GM23338 (cell line): ENCODE results near the gene RIPK1. TPM values are rescaled to one million over a fixed set of nuclear protein-coding genes. Genes with fewer than 3 reads are reported as not detected.

ENCODE experiments used
- ATAC-seq: fragments of 200-7000 bp; cut with Tn5 transposase; 3 replicates; pipeline ENCODE4 v1.9.1; 2020
- DNase-seq: peaks from one replicate; pipeline ENCODE4 v3.0.0-alpha.2; 2015; ENCODE audit warnings: low spot score
- H2AFZ ChIP-seq: fragments of 200-600 bp; sonication (generic); 2 replicates; pipeline ENCODE4 v1.8.0; 2016; ENCODE audit warnings: antibody characterized with exemption, mild to moderate bottlenecking, moderate library complexity
- H3F3A ChIP-seq: fragments of 200-600 bp; sonication (generic); replicated peaks from 2 replicates; pipeline ENCODE4 v1.8.0; 2017; ENCODE audit warnings: antibody characterized with exemption, mixed run types, low read depth
- H3K27ac ChIP-seq: fragments of 200-600 bp; sonication (generic); 2 replicates; pipeline ENCODE4 v1.6.1; 2016; ENCODE audit warnings: low read depth
- H3K27me3 ChIP-seq: fragments of 200-600 bp; sonication (generic); 2 replicates; pipeline ENCODE4 v1.8.0; 2016; ENCODE audit warnings: mild to moderate bottlenecking, mixed run types, moderate library complexity; ENCODE audit not compliant: insufficient read depth
- H3K36me3 ChIP-seq: fragments of 200-600 bp; sonication (generic); 2 replicates; pipeline ENCODE4 v1.8.0; 2016; ENCODE audit warnings: mild to moderate bottlenecking; ENCODE audit not compliant: insufficient read depth
- H3K4me1 ChIP-seq: fragments of 200-600 bp; sonication (generic); 2 replicates; pipeline ENCODE4 v1.8.0; 2016; ENCODE audit warnings: mild to moderate bottlenecking, moderate library complexity; ENCODE audit not compliant: insufficient read depth
- H3K4me2 ChIP-seq: fragments of 200-600 bp; sonication (generic); 2 replicates; pipeline ENCODE4 v1.7.1; 2017; ENCODE audit warnings: mixed run types
- H3K4me3 ChIP-seq: fragments of 200-600 bp; sonication (generic); 2 replicates; pipeline ENCODE4 v1.6.1; 2016; ENCODE audit warnings: mixed run types
- H3K79me2 ChIP-seq: fragments of 200-600 bp; sonication (generic); replicated peaks from 2 replicates; pipeline ENCODE4 v1.8.0; 2017; ENCODE audit warnings: mild to moderate bottlenecking; ENCODE audit not compliant: insufficient read depth
- H3K9me2 ChIP-seq: fragments of 200-600 bp; sonication (generic); 2 replicates; pipeline ENCODE4 v1.8.0; 2017; ENCODE audit not compliant: insufficient read depth
- H4K20me1 ChIP-seq: fragments of 200-600 bp; sonication (generic); replicated peaks from 2 replicates; pipeline ENCODE4 v1.8.0; 2017; ENCODE audit warnings: mild to moderate bottlenecking; ENCODE audit not compliant: insufficient read depth
- H3K27ac Mint-ChIP-seq: 2 replicates; pipeline ENCODE4 v1.8.0; 2020; ENCODE audit warnings: inconsistent platforms, mild to moderate bottlenecking, moderate library complexity, mixed read lengths
- H3K27me3 Mint-ChIP-seq: 3 replicates; pipeline ENCODE4 v1.8.0; 2022; ENCODE audit warnings: low read depth, mild to moderate bottlenecking, moderate library complexity, mixed read lengths, inconsistent platforms; ENCODE audit not compliant: insufficient read depth, poor library complexity
- H3K36me3 Mint-ChIP-seq: 3 replicates; pipeline ENCODE4 v1.8.0; 2021; ENCODE audit warnings: low read depth, mild to moderate bottlenecking, inconsistent platforms, moderate library complexity, mixed read lengths
- H3K4me1 Mint-ChIP-seq: 3 replicates; pipeline ENCODE4 v1.8.0; 2020; ENCODE audit warnings: mild to moderate bottlenecking, inconsistent platforms, mixed read lengths
- H3K4me3 Mint-ChIP-seq: 3 replicates; pipeline ENCODE4 v1.8.0; 2021; ENCODE audit warnings: moderate library complexity, mild to moderate bottlenecking, inconsistent platforms, mixed read lengths
- H3K9me3 Mint-ChIP-seq: 3 replicates; pipeline ENCODE4 v1.8.0; 2020; ENCODE audit warnings: moderate library complexity, mild to moderate bottlenecking, inconsistent platforms, mixed read lengths
- CREB1 ChIP-seq: fragments of 250-450 bp; sonication (Bioruptor Pico); IDR thresholded peaks from 2 replicates; pipeline ENCODE4 v1.5.0; 2020; ENCODE audit warnings: low read depth, mild to moderate bottlenecking, moderate library complexity
- EZH2 ChIP-seq: fragments of 200-600 bp; sonication (generic); IDR thresholded peaks from one replicate; pipeline ENCODE4 v1.8.0; 2017; ENCODE audit warnings: antibody characterized with exemption, mild to moderate bottlenecking, low read depth; ENCODE audit not compliant: unreplicated experiment
- EZH2phosphoT487 ChIP-seq: fragments of 200-600 bp; sonication (generic); IDR thresholded peaks from one replicate; pipeline ENCODE4 v1.8.1; 2018; ENCODE audit warnings: antibody characterized with exemption; ENCODE audit not compliant: unreplicated experiment
- JUNB ChIP-seq: IDR thresholded peaks from one replicate; pipeline ENCODE4 v1.6.1; 2016; ENCODE audit warnings: antibody characterized with exemption; ENCODE audit not compliant: unreplicated experiment
- NANOG ChIP-seq: IDR thresholded peaks from 2 replicates; pipeline ENCODE4 v1.6.1; 2016; ENCODE audit warnings: antibody characterized with exemption, borderline replicate concordance
- POLR2AphosphoS5 ChIP-seq: IDR thresholded peaks from 2 replicates; pipeline ENCODE4 v1.6.1; 2016; ENCODE audit warnings: antibody characterized with exemption, low read depth
- STAT1 ChIP-seq: IDR thresholded peaks from one replicate; pipeline ENCODE4 v1.6.1; 2016; ENCODE audit warnings: antibody characterized with exemption; ENCODE audit not compliant: unreplicated experiment
- ZNF114 ChIP-seq: fragments of 250-450 bp; sonication (Bioruptor Pico); IDR thresholded peaks from 2 replicates; pipeline ENCODE4 v1.5.0; 2020; ENCODE audit warnings: mild to moderate bottlenecking, moderate library complexity
- ZNF331 ChIP-seq: fragments of 250-450 bp; sonication (Bioruptor Pico); IDR thresholded peaks from 2 replicates; pipeline ENCODE4 v1.5.0; 2020; ENCODE audit warnings: low read depth, mild to moderate bottlenecking, moderate library complexity
- polyA plus RNA-seq: library from polyadenylated mRNA; unstranded; fragments of >200 nt; fragmentation: Nextera tagmentation; extraction: Ambion mirVana; gene quantifications from 2 replicates; pipeline ENCODE4 v1.2.1, GENCODE V29; 2016
- total RNA-seq: library from RNA; depleted of rRNA; stranded (reverse); fragments of >200 nt; shearing (Covaris generic); gene quantifications from 2 replicates; pipeline ENCODE4 v1.2.3, GENCODE V29; 2014
- TF ChIP-seq, protein P1 (sequence below): IDR thresholded peaks from one replicate; pipeline ENCODE4 v1.6.1; 2018; ENCODE audit warnings: antibody characterized with exemption; ENCODE audit not compliant: unreplicated experiment
- TF ChIP-seq, protein P2 (sequence below), 2 experiments: fragments of 200-600 bp in 1 of 2; sonication (generic) in 1 of 2; conservative IDR thresholded peaks; 2 replicates each; pipeline versions ENCODE4 v1.5.1 to v1.6.1; 2016 to 2017; ENCODE audit warnings: antibody characterized with exemption in 2 of 2, low read depth in 2 of 2, mild to moderate bottlenecking in 2 of 2, moderate library complexity in 1 of 2
- TF ChIP-seq, protein P3 (sequence below): IDR thresholded peaks from 2 replicates; pipeline ENCODE4 v1.6.1; 2016; ENCODE audit warnings: antibody characterized with exemption
- TF ChIP-seq, protein P4 (sequence below): fragments of 250-450 bp; sonication (Bioruptor Pico); IDR thresholded peaks from 2 replicates; pipeline ENCODE4 v1.5.0; 2020; ENCODE audit warnings: mild to moderate bottlenecking, moderate library complexity

RIPK1 gene
- total and polyA plus RNA-seq, 2 experiments from 2014 or later, result 5.7 to 19.4 TPM

DNA sequence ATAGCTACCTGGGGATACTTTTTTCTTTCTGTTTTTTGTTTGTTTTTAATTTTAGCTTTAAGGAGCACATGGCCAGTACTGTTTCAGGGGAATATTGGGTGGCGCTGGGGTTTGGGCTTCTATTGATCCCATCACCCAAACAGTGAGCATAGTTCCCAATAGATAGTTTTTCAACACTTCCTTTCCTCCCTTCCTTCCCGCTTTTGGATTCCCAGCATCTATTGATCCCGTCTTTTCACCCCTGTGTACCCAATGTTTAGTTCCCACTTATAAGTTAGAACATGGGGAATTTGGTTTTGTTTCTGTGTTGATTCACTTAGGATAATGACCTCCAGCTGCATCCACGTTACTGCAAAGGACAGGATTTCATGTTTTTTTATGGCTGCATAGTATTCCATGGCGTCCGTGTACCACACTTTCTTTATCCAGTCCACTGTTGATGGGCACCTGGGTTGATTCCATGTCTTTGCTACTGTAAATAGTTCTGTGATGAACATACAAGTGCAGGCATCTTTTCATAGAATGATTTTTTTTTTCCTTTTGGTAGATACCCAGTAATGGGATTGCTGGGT, 48.5 kb upstream of the RIPK1 start:
- H3K27ac Mint-ChIP-seq, result no peak overlapping the region
- peaks cover 22% of the 10 kb centered on the region for H3K4me1 Mint-ChIP-seq
- H3K9me2 ChIP-seq, result no peaks in the 10 kb centered on the region
- H3K27me3 ChIP-seq, result no peaks in the 10 kb centered on the region
- H3K9me3 Mint-ChIP-seq, result peaks cover 18% of the 10 kb centered on the region; the same call in 2 of the 3 replicates
- no peak for DNase-seq
- no peak overlapping the region for H3K4me3 ChIP-seq
- H3K4me3 Mint-ChIP-seq, result no peak overlapping the region
- peaks cover 27% of the 10 kb centered on the region for H3K4me1 ChIP-seq
- H3K4me2 ChIP-seq, result no peak overlapping the region
- ATAC-seq, result no peak
- peaks cover 89% of the 10 kb centered on the region for H3K36me3 Mint-ChIP-seq
- H3K79me2 ChIP-seq, result no peaks in the 10 kb centered on the region
- peaks cover 20% of the 10 kb centered on the region for H3F3A ChIP-seq
- TF ChIP-seq, protein P1, sequence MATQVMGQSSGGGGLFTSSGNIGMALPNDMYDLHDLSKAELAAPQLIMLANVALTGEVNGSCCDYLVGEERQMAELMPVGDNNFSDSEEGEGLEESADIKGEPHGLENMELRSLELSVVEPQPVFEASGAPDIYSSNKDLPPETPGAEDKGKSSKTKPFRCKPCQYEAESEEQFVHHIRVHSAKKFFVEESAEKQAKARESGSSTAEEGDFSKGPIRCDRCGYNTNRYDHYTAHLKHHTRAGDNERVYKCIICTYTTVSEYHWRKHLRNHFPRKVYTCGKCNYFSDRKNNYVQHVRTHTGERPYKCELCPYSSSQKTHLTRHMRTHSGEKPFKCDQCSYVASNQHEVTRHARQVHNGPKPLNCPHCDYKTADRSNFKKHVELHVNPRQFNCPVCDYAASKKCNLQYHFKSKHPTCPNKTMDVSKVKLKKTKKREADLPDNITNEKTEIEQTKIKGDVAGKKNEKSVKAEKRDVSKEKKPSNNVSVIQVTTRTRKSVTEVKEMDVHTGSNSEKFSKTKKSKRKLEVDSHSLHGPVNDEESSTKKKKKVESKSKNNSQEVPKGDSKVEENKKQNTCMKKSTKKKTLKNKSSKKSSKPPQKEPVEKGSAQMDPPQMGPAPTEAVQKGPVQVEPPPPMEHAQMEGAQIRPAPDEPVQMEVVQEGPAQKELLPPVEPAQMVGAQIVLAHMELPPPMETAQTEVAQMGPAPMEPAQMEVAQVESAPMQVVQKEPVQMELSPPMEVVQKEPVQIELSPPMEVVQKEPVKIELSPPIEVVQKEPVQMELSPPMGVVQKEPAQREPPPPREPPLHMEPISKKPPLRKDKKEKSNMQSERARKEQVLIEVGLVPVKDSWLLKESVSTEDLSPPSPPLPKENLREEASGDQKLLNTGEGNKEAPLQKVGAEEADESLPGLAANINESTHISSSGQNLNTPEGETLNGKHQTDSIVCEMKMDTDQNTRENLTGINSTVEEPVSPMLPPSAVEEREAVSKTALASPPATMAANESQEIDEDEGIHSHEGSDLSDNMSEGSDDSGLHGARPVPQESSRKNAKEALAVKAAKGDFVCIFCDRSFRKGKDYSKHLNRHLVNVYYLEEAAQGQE, result no peak
- TF ChIP-seq EZH2, result no peak
- TF ChIP-seq CREB1 (CRISPR knock-in tag), result no peak
- TF ChIP-seq, protein P2, sequence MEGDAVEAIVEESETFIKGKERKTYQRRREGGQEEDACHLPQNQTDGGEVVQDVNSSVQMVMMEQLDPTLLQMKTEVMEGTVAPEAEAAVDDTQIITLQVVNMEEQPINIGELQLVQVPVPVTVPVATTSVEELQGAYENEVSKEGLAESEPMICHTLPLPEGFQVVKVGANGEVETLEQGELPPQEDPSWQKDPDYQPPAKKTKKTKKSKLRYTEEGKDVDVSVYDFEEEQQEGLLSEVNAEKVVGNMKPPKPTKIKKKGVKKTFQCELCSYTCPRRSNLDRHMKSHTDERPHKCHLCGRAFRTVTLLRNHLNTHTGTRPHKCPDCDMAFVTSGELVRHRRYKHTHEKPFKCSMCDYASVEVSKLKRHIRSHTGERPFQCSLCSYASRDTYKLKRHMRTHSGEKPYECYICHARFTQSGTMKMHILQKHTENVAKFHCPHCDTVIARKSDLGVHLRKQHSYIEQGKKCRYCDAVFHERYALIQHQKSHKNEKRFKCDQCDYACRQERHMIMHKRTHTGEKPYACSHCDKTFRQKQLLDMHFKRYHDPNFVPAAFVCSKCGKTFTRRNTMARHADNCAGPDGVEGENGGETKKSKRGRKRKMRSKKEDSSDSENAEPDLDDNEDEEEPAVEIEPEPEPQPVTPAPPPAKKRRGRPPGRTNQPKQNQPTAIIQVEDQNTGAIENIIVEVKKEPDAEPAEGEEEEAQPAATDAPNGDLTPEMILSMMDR (conservative IDR thresholded peaks at IDR 0.05; ENCODE audit: low read depth in 2 of 2), result no peak
- TF ChIP-seq POLR2AphosphoS5, result no peak
- TF ChIP-seq JUNB, result no peak
- TF ChIP-seq ZNF331 (CRISPR knock-in tag), result no peak
- no peak for TF ChIP-seq EZH2phosphoT487
- TF ChIP-seq, protein P3, sequence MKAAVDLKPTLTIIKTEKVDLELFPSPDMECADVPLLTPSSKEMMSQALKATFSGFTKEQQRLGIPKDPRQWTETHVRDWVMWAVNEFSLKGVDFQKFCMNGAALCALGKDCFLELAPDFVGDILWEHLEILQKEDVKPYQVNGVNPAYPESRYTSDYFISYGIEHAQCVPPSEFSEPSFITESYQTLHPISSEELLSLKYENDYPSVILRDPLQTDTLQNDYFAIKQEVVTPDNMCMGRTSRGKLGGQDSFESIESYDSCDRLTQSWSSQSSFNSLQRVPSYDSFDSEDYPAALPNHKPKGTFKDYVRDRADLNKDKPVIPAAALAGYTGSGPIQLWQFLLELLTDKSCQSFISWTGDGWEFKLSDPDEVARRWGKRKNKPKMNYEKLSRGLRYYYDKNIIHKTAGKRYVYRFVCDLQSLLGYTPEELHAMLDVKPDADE, result no peak
- no peak for TF ChIP-seq ZNF114 (CRISPR knock-in tag)
- TF ChIP-seq STAT1, result no peak
- TF ChIP-seq, protein P4, sequence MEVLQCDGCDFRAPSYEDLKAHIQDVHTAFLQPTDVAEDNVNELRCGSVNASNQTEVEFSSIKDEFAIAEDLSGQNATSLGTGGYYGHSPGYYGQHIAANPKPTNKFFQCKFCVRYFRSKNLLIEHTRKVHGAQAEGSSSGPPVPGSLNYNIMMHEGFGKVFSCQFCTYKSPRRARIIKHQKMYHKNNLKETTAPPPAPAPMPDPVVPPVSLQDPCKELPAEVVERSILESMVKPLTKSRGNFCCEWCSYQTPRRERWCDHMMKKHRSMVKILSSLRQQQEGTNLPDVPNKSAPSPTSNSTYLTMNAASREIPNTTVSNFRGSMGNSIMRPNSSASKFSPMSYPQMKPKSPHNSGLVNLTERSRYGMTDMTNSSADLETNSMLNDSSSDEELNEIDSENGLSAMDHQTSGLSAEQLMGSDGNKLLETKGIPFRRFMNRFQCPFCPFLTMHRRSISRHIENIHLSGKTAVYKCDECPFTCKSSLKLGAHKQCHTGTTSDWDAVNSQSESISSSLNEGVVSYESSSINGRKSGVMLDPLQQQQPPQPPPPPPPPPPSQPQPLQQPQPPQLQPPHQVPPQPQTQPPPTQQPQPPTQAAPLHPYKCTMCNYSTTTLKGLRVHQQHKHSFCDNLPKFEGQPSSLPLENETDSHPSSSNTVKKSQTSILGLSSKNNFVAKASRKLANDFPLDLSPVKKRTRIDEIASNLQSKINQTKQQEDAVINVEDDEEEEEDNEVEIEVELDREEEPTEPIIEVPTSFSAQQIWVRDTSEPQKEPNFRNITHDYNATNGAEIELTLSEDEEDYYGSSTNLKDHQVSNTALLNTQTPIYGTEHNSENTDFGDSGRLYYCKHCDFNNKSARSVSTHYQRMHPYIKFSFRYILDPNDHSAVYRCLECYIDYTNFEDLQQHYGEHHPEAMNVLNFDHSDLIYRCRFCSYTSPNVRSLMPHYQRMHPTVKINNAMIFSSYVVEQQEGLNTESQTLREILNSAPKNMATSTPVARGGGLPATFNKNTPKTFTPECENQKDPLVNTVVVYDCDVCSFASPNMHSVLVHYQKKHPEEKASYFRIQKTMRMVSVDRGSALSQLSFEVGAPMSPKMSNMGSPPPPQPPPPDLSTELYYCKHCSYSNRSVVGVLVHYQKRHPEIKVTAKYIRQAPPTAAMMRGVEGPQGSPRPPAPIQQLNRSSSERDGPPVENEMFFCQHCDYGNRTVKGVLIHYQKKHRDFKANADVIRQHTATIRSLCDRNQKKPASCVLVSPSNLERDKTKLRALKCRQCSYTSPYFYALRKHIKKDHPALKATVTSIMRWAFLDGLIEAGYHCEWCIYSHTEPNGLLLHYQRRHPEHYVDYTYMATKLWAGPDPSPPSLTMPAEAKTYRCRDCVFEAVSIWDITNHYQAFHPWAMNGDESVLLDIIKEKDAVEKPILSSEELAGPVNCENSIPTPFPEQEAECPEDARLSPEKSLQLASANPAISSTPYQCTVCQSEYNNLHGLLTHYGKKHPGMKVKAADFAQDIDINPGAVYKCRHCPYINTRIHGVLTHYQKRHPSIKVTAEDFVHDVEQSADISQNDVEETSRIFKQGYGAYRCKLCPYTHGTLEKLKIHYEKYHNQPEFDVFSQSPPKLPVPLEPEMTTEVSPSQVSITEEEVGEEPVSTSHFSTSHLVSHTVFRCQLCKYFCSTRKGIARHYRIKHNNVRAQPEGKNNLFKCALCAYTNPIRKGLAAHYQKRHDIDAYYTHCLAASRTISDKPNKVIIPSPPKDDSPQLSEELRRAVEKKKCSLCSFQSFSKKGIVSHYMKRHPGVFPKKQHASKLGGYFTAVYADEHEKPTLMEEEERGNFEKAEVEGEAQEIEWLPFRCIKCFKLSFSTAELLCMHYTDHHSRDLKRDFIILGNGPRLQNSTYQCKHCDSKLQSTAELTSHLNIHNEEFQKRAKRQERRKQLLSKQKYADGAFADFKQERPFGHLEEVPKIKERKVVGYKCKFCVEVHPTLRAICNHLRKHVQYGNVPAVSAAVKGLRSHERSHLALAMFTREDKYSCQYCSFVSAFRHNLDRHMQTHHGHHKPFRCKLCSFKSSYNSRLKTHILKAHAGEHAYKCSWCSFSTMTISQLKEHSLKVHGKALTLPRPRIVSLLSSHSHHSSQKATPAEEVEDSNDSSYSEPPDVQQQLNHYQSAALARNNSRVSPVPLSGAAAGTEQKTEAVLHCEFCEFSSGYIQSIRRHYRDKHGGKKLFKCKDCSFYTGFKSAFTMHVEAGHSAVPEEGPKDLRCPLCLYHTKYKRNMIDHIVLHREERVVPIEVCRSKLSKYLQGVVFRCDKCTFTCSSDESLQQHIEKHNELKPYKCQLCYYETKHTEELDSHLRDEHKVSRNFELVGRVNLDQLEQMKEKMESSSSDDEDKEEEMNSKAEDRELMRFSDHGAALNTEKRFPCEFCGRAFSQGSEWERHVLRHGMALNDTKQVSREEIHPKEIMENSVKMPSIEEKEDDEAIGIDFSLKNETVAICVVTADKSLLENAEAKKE (CRISPR knock-in tag), result no peak
- TF ChIP-seq NANOG, result no peak
- no peak overlapping the region for H3K27ac ChIP-seq
- H2AFZ ChIP-seq, result no peak overlapping the region
- H4K20me1 ChIP-seq, result 0 out of 2 replicates have a peak, but pooled peaks cover 4% of the 10 kb centered on the region
- H3K27me3 Mint-ChIP-seq, result peaks cover 11% of the 10 kb centered on the region
- peaks cover 24% of the 10 kb centered on the region for H3K36me3 ChIP-seq
